HepG2 (cell line): Measurements from ENCODE around the gene SKIC2. TPM values are rescaled to one million over a fixed set of nuclear protein-coding genes. Genes with fewer than 3 reads are reported as not detected.

ENCODE experiments used
- EED ChIP-seq: sonication (generic); formaldehyde crosslinking; IDR thresholded peaks from 2 replicates; pipeline ENCODE4 v1.5.0; 2020; ENCODE audit warnings: mild to moderate bottlenecking, missing genetic modification reagents
- HDAC6 ChIP-seq: fragments of 200-600 bp; sonication (generic); IDR thresholded peaks from 2 replicates; pipeline ENCODE4 v1.7.0; 2017; ENCODE audit warnings: mild to moderate bottlenecking, antibody characterized with exemption, low read length, low read depth
- NCOA2 ChIP-seq: sonication (generic); formaldehyde crosslinking; IDR thresholded peaks from 2 replicates; pipeline ENCODE4 v1.8.0; 2022; ENCODE audit warnings: inconsistent platforms
- PHF5A ChIP-seq: IDR thresholded peaks from one replicate; pipeline ENCODE4 v1.6.1; 2018; ENCODE audit warnings: low read depth, missing genetic modification reagents; ENCODE audit not compliant: unreplicated experiment
- POLR2G ChIP-seq: fragments of 200-400 bp; formaldehyde crosslinking; IDR thresholded peaks from 2 replicates; pipeline ENCODE4 v1.6.1; 2018; ENCODE audit warnings: mild to moderate bottlenecking, low read depth, low read length, moderate library complexity
- RAD51 ChIP-seq: fragments of 450-650 bp; IDR thresholded peaks from 2 replicates; pipeline ENCODE4 v1.6.1; 2016; ENCODE audit warnings: borderline replicate concordance
- SKI ChIP-seq: fragments of 450-650 bp; IDR thresholded peaks from one replicate; pipeline ENCODE4 v1.6.1; 2018; ENCODE audit warnings: mild to moderate bottlenecking; ENCODE audit not compliant: partially characterized antibody
- ZNF484 ChIP-seq: sonication (generic); formaldehyde crosslinking; IDR thresholded peaks from 2 replicates; pipeline ENCODE4 v1.5.1; 2020; ENCODE audit warnings: mild to moderate bottlenecking, low read depth, missing genetic modification reagents, borderline replicate concordance
- ZNF619 ChIP-seq: sonication (generic); formaldehyde crosslinking; IDR thresholded peaks from 2 replicates; pipeline ENCODE4 v1.4.0; 2020; ENCODE audit warnings: mild to moderate bottlenecking, missing genetic modification reagents
- polyA plus RNA-seq, 8 experiments: library from polyadenylated mRNA; depleted of rRNA in 3 of 8; stranded (reverse) in 7 of 8; unstranded in 1 of 8; fragments of >200 nt; fragmentation: Illumina TruSeq in 4 of 8; extraction: Trizol in 4 of 8; gene quantifications; 2 replicates each; pipeline versions ENCODE4 v1.2.1 to v1.2.3, GENCODE V29; 2011 to 2016; ENCODE audit warnings: low read depth in 4 of 8, missing spikeins in 1 of 8, mixed read lengths in 1 of 8; ENCODE audit not compliant: insufficient read depth in 1 of 8
- total RNA-seq, 5 experiments: library from RNA; depleted of rRNA; stranded (reverse); fragments of >200 nt; fragmentation: Illumina TruSeq; extraction: Trizol; gene quantifications; 2 replicates each; pipeline ENCODE4 v1.2.3, GENCODE V29; 2016; ENCODE audit warnings: low read depth in 1 of 5
- TF ChIP-seq, protein P1 (sequence below): sonication (generic); formaldehyde crosslinking; IDR thresholded peaks from 2 replicates; pipeline ENCODE4 v1.4.0; 2020; ENCODE audit warnings: missing genetic modification reagents

Gene SKIC2
- total and polyA plus RNA-seq, 2 of the 13 experiments (the other 11 are each of a cell fraction or from before 2014, with no cell fraction given): 67.1 to 68.4 TPM

DNA sequence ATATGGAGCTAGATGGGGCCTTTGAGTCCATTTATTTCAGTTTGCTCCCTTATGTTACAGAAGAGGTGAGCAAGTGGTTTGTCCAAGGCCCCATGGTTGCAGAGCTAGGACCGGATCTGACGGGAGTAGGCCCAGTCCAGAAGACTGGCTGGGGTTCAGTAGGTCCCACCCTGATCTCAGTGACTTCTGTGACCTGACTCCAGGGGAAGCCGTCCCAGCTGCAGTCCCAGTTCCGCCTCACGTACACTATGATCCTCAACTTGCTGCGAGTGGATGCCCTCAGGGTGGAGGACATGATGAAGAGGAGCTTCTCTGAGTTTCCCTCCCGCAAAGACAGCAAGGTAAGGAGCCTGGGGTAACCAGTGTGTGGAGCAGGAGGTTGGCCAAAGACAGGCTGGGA, 7.5 kb downstream of the SKIC2 start (continued):
- no peak for TF ChIP-seq POLR2G
- TF ChIP-seq, protein P1, sequence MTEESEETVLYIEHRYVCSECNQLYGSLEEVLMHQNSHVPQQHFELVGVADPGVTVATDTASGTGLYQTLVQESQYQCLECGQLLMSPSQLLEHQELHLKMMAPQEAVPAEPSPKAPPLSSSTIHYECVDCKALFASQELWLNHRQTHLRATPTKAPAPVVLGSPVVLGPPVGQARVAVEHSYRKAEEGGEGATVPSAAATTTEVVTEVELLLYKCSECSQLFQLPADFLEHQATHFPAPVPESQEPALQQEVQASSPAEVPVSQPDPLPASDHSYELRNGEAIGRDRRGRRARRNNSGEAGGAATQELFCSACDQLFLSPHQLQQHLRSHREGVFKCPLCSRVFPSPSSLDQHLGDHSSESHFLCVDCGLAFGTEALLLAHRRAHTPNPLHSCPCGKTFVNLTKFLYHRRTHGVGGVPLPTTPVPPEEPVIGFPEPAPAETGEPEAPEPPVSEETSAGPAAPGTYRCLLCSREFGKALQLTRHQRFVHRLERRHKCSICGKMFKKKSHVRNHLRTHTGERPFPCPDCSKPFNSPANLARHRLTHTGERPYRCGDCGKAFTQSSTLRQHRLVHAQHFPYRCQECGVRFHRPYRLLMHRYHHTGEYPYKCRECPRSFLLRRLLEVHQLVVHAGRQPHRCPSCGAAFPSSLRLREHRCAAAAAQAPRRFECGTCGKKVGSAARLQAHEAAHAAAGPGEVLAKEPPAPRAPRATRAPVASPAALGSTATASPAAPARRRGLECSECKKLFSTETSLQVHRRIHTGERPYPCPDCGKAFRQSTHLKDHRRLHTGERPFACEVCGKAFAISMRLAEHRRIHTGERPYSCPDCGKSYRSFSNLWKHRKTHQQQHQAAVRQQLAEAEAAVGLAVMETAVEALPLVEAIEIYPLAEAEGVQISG (CRISPR knock-in tag): no peak
- TF ChIP-seq ZNF619 (CRISPR knock-in tag): no peak
- TF ChIP-seq NCOA2 (CRISPR knock-in tag): no peak
- TF ChIP-seq ZNF484 (CRISPR knock-in tag): no peak
- TF ChIP-seq HDAC6: no peak
- TF ChIP-seq SKI: no peak
- TF ChIP-seq PHF5A (CRISPR knock-in tag): no peak
- no peak for TF ChIP-seq EED (CRISPR knock-in tag)
- TF ChIP-seq RAD51: no peak
